IPS-18c (cell line): Measurements from ENCODE around the gene SPATA16.
"Not testable (repeated sequence)": the region's sequence is repeated elsewhere in the genome, so short reads cannot be mapped to it uniquely, and the experiment has no call there.

Experiments
- H3K4me3 ChIP-seq: 2 replicates; pipeline ENCODE4 v1.7.0; 2013; ENCODE audit warnings: low read depth, mild to moderate bottlenecking, low read length, moderate library complexity; ENCODE audit not compliant: insufficient read depth
- H3K9me3 ChIP-seq: one replicate; pipeline ENCODE4 v1.6.1; 2013; ENCODE audit warnings: mild to moderate bottlenecking, low read length, moderate library complexity; ENCODE audit not compliant: control insufficient read depth, insufficient read depth

The SPATA16 gene

DNA sequence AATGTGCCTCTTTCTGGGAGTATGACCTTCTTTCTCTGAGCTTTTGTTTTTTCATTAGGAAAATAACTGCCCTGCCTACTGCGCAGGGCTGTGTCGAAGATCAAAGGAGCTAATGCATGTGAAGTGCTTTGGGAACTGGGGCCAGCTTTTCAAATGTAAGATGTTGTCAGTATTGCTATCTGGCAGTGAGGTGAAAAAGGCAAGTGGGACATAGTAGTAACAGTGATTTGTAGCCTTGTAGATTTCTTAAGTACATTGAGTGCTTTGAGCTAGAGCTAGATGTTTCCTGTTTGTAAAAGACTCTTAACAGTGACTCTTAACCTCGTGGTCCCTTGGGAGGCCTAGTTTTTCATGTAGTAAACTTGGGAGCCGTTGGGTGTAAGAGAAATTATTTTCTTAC lies 264.0 kb downstream of the SPATA16 start:
- Histone ChIP-seq H3K9me3 (peaks cover 6% of the 10 kb centered on the region), H3K4me3 (no peak overlapping the region)

DNA sequence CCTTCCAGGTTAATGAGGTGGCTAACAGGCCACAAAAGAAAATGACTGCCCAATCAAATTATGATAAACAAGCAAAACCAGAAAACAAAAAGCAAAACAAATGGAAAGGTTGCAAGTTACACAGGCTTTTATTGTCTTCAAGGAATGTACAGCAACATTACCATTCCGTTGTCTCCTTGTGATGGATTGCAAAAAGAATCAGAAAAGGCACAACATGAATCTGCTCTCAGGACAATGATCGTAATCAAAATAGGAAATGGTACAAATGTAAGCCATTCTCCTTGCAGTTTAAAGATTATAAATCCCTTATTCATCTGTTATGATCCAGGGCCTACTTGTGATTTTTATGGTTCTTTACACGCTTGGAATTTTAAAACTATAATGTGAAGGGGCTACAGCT lies 264.7 kb downstream of the SPATA16 start:
- peaks cover 6% of the 10 kb centered on the region for H3K9me3 ChIP-seq
- H3K4me3 ChIP-seq = no peak overlapping the region

DNA sequence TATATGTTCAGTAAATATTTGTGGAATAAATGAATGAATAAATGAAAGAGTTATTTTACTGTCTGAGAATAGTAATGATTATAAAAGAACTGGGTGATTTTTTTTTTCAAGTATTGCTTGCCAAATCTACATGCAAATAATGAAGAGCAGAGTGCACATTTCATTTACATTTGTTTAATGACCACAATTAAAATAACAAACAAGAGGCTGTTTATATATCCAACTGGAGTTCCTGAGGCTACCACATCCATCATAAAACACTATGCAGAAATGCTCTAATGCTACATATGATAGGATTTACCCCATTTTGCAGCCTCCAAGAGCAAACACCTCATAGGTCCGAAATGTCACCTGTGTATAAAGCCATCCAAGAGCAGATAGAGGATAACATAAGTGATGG lies 266.0 kb downstream of the SPATA16 start:
- H3K4me3 ChIP-seq = no peak overlapping the region
- peaks cover 1% of the 10 kb centered on the region for H3K9me3 ChIP-seq

DNA sequence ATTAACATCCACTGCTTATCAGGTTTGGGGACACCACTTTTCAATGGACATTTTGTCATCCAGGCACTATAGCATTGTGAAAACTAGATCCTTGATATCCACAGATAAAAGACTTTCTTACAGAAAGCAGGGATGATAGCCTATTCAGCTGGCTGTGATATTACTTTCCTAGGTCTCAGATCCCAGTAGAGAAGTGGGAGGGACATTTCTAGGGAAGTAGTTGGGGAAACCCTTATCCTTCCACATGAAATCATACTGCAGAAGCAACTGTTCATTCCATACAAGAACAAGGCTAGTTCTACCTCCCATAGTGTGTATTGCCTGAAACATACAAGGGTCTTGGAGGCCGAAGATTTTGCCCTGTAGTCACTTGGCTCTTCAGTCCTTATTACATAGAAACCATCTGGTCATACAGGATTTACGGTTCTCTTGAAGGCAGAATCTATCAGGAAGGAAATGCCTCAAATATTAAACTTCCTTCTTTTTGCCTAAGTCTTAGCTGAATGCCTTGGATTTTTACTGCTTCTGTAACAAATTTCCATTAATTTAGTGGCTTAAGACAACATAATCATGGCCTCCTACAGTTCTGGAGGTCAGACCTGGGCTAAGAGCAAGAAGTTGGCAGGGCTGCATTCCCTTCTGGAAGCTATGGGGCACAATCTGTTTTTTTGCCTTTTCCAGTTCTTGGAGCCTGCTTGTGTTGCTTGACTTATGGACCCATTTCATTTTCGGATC lies 271.1 kb downstream of the SPATA16 start:
- Histone ChIP-seq H3K9me3 (no peaks in the 10 kb centered on the region), H3K4me3 (no peak overlapping the region)

DNA sequence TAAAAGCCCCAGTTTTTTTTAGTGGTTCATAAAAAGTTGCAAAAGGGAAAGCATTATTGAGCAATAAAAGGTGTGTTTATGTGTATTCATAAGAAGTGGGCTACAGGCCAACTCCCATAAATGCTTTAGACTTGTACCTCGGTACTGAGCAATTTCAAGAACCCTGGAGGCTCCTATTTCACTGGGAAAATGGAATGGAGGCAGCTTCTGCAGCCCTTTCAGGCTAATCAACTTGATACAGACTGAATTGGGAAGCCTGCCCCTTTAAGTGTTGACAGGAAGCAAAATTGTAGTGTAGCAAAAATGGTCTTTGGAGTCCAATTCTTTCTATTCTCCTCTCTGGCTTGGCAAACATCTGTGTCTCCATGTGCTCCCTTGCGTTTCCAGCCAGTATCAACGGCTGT lies 271.7 kb downstream of the SPATA16 start:
- no peaks in the 10 kb centered on the region for H3K9me3 ChIP-seq
- H3K4me3 ChIP-seq = no peak overlapping the region

DNA sequence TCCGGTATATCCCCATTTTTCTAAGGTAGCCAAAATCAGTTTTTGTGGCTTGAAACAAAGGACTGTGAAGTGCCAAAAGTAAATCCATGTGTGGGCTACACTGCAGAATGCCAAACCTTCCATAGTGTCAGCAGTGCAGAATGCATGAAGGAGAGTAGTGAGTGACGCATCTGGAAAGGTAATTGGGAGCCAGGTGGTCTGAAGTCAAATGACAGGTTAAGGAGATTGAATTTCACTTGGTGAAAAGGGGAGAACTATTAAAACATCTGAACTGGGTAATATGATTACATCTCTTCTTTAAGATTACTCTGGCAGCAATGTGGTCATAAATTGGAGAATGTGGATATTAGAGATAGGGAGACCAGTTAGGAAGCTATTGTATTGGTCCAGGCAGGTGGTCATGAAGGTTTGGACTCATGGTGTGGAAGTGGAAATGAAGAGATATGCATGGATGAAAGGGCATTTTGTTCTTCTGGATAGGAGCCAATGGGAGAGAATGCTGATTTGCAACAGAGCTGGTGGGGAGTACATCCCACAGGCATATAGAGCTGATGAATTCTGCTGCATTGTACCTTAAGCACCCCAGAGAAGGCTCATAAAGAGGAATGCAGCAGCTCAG lies 272.3 kb downstream of the SPATA16 start:
- Histone ChIP-seq H3K9me3 (no peaks in the 10 kb centered on the region), H3K4me3 (no peak overlapping the region)

DNA sequence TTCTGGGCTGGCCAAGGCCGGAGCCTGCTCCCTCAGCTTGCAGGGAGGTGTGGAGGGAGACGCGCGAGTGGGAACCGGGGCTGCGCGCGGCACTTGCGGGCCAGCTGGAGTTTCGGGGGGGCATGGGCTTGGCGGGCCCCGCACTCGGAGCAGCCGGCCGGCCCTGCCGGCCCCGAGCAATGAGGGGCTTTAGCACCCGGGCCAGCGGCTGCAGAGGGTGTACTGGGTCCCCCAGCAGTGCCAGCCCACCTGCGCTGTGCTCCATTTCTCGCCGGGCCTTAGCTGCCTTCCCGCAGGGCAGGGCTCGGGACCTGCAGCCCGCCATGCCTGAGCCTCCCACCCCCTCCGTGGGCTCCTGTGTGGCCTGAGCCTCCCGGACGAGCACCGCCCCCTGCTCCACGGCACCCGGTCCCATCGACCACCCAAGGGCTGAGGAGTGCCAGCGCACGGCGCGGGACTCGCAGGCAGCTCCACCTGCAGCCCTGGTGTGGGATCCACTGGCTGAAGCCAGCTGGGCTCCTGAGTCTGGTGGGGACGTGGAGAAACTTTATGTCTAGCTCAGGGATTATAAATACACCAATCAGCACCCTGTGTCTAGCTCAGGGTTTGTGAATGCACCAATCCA lies 274.2 kb downstream of the SPATA16 start:
- H3K9me3 ChIP-seq, H3K4me3 ChIP-seq: not testable (repeated sequence)

DNA sequence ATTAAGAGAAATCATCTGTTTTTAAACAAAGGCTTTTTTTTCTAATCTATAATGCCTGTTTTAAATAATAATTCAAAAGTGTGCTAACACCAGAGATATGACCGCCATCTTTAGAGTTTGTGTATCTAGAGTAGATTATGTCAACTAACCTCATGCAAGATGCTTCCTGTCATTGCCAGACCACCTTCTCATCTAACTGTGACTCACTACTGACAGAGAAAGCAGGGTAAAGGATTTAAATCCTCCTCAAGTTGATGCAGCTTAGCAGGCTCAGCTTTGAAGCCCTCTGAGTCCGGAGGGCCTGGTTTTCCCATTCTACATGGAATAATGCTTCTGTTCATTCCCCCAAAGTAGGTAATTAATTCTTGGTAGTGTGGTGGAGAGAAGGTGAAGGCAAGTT lies 282.0 kb downstream of the SPATA16 start:
- Histone ChIP-seq H3K4me3 (no peak overlapping the region), H3K9me3 (peaks cover 2% of the 10 kb centered on the region)

DNA sequence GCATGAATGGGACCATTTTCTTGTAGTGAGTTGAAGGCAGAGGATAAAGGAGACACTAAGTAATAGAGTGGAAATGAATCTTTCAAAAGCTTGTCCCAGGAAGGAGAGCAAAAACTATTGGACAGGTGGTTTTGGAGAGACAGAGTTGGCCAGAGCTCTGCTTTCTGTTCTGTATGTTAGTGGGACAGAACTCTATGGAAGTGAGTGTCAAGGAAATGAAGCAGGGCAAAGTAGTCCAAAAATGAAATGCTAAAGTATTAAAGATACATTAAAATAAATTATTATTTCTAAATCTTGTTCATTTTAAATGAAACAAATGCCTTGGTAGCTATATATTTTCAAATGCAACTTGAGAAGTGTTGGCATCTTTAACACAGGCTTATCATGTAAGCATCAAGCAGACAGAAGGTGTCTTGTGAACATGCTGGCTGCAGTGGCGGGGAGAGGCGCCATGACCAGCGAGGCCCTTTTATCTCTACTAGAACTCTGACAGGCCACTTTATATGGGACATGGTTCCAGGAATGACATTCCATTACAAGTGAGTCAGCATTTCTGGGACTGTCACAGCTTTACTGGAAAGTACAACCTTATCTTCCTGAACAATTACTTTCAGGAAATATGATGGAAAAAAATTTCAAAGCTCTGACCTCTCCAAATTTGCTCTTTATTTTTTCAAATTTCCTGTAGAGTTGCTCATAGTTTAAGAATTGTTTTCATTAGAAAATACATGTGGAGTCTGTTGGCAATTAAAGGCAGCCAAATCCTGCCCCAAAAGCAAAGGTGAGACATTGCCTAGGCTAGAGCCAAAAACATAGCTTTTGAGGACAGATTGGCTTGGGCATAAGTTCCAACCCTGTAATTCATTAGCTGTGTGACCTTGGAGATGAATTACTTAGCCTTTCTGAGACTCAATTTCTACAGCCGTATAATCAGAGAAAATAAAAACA lies 284.0 kb downstream of the SPATA16 start:
- Histone ChIP-seq H3K4me3 (no peak overlapping the region), H3K9me3 (no peaks in the 10 kb centered on the region)

DNA sequence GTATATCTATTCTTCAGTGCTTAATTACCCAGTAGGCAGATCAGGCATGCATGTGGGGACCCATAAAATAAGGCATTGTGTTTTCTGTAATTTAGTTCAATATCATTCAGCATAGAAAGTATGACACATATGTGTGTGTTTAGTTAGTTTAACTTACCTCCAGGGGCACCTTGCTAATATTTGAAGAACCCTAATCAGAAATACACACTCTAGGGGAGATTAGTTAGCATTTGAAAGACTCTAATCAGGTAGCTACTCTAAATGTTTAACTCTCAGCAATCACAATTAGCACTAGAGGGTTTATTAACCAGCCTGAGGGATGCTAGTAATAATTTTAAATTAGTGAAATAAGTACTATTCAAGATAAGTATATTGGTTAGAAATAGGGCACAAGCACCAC lies 286.0 kb downstream of the SPATA16 start:
- Histone ChIP-seq H3K4me3 (no peak overlapping the region), H3K9me3 (no peaks in the 10 kb centered on the region)

DNA sequence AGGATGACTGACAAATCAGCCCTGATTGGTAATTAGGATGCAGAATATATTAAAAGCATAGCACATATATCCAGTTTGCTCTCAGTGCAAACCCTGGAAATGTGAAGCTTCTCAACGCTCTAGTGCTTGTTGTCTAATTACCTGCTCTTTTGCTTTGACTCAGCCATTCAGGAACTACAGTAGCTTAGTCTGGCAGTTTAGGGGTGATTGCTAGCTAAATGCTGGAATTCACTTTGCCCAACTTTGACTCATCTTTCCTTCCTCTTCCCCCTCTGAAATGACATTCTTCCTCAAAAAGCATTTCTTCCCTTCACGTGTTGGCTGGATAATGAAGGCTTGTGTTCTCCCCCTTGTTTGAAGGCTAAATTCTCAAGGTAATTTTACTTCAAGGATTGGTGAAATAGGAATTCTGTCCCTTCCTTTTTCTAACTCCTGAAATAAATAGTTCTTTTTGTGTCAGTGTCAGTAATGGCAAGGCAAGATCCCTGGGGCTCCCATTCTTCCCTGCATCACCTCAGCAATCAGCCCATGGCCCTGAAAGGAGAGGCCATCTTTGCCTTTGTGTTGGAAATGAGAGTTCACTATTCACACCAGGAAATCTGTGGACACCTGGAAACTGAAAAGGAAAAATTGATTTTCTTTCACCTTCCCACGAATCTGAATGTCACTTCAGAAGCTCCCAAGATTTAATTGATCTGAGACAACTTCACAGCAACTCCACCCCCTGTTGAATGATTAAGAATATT lies 286.9 kb downstream of the SPATA16 start:
- Histone ChIP-seq H3K4me3 (no peak overlapping the region), H3K9me3 (no peaks in the 10 kb centered on the region)

DNA sequence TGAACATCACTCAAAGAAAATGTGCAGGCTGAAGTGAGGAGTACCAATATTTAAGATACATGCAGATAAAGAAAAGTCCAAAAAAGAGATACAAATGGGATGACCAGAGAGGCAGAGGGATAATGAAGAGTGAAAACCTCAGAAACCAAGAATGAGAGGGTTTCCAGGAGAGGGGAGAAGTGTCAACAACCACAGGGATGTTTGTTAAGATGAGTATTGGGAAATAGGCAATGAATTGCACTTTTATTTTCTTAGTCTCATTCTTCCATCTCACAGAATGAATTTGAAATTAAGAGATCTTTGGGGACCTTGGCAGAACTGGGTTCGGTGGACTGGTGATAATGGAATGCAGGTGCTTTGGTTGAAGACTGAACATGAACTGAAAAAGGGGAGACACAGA lies 288.0 kb downstream of the SPATA16 start:
- Histone ChIP-seq H3K9me3 (no peaks in the 10 kb centered on the region), H3K4me3 (no peak overlapping the region)

DNA sequence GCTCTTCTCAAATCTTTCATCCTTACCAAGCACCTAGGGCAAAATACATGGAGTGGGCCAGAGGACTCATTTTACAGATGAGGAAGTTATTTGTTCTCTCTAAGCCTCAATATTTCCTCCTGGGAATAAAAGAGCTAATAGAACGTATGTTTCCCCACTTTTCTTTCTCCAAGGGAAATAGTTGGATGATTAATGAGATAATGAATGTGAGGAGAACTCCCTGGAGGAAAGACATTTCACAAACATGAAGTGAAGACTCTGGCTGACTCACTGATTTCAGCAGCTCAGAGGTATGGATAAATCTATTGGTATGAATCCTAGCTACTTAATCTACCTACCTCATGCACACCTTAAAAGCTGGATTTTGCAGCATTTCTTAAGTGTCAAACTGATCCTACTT lies 292.1 kb downstream of the SPATA16 start:
- H3K9me3 ChIP-seq = no peaks in the 10 kb centered on the region
- no peak overlapping the region for H3K4me3 ChIP-seq

DNA sequence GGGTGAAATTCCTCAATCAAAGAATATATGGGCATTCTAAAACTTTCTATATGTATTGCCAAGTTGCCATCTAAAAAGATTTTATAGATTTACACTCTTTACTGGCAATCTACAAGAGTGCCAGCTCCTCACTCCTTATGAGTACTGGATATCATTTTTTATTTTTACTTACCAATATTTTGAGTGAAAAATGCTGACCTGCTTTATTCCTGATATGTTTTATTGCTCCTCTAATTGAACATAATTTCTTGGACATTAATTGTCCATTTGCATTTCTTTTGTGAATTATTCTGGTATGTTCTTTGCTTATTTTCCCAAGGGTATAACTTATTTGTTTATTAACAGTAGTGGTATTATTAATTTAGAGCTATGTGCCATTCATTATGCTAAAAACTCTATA lies 293.7 kb downstream of the SPATA16 start:
- no peak overlapping the region for H3K4me3 ChIP-seq

DNA sequence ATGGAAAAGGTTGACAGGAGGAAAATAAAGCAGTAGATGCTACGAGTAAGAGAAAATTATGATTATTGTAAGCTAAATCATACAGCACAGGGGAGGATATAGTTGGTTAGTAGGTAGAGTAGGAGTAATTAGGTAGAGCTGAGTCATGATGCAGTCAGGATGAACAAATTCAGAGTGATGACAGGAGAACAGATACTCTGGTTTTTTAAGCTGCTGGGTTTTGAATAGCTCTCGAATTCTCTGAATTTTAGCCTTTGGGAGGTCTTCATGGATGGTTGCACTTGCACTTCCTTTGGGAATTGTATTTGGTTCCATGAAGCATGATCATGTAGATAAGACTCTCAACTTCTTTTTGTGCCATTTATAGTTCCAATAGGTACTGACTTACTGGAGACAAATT lies 294.3 kb downstream of the SPATA16 start:
- Histone ChIP-seq H3K9me3 (no peaks in the 10 kb centered on the region), H3K4me3 (no peak overlapping the region)

More for the DNA sequence above, 293.7 kb downstream of the SPATA16 start:
- no peaks in the 10 kb centered on the region for H3K9me3 ChIP-seq

DNA sequence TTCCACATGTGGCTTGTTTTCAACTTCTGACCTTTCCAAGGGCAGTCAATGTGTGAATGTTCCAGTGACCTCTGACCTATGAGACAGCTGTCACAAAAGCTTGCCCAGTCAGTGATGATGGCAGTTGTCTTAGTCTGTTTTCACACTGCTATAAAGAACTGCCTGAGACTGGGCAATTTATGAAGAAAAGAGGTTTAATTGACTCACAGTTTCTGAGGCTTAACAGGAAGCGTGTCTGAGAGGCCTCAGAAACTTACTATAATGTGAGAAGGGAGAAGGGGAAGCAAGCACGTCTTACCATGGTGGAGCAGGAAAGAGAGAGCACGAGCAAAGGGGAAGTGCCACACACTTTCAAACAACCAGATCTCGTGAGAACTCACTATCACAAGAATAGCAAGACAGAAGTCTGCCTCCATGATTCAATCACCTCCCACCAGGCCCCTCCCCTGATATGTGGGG lies 294.9 kb downstream of the SPATA16 start:
- Histone ChIP-seq H3K4me3 (no peak overlapping the region), H3K9me3 (no peaks in the 10 kb centered on the region)

DNA sequence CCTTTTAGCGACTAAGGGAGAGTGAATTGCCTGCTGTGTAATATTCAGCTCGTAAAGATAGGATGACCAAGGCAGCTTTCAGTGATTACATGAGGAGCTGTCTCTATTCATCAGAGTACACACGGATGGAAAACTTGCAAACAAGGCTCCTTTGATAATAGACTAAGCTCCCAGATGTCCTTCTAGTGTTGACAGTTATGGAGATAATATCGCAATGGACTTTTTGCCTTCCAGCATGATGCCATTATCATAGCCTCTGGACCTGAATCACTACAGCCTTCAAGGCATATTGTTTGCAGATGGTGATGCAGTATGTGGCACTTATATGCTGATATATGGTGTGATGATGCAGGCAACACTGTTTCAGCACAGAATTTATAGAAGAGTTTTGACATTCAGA lies 296.6 kb downstream of the SPATA16 start:
- Histone ChIP-seq H3K4me3 (no peak overlapping the region), H3K9me3 (no peaks in the 10 kb centered on the region)
